Right lobe of liver (tissue), 6 donors: Measurements from ENCODE around the gene CUBN. TPM values are rescaled to one million over a fixed set of nuclear protein-coding genes. Genes with fewer than 3 reads are reported as not detected.
A peak's percentile ranks its signal among the peaks of the same experiment; 100 is the strongest.

Experiments used
- ATAC-seq, 4 donors: fragments of 200-7000 bp; cut with Tn5 transposase; one replicate each; pipeline ENCODE4 v1.9.1; 2020; ENCODE audit warnings: mild to moderate bottlenecking in 4 of 4, moderate library complexity in 4 of 4
- DNase-seq, 3 donors: peaks; one replicate each; pipeline ENCODE4 v3.0.0-alpha.2; 2020
- H3K27ac ChIP-seq, 3 donors: fragments of 200-600 bp; one replicate each; pipeline ENCODE4 v1.8.0; 2022
- H3K27me3 ChIP-seq, 2 donors: fragments of 200-600 bp; one replicate each; pipeline ENCODE4 v1.8.0; 2022
- H3K36me3 ChIP-seq, 4 donors: fragments of 200-600 bp; sonication (generic) in 1 of 4; one replicate each; pipeline versions ENCODE4 v1.5.1 to v1.8.0; 2017 to 2022; ENCODE audit warnings: control low read depth in 1 of 4
- H3K4me1 ChIP-seq, 4 donors: fragments of 200-600 bp; sonication (generic) in 1 of 4; one replicate each; pipeline versions ENCODE4 v1.5.1 to v1.8.0; 2017 to 2022; ENCODE audit warnings: control low read depth in 1 of 4
- H3K4me3 ChIP-seq, 3 donors: fragments of 200-600 bp; one replicate each; pipeline ENCODE4 v1.8.0; 2022
- H3K9me3 ChIP-seq, 4 donors: fragments of 200-600 bp; sonication (generic) in 1 of 4; one replicate each; pipeline versions ENCODE4 v1.5.1 to v1.8.0; 2017 to 2022; ENCODE audit warnings: control low read depth in 1 of 4
- POLR2A ChIP-seq: fragments of 450-650 bp; IDR thresholded peaks from one replicate; pipeline ENCODE4 v1.6.1; 2017; ENCODE audit warnings: antibody characterized with exemption, mild to moderate bottlenecking
- WGBS: methylation state at CpG from one replicate; pipeline ENCODE4 v1.1.6; 2018; ENCODE audit warnings: low coverage, low lambda C conversion rate; ENCODE audit not compliant: insufficient coverage; ENCODE audit errors: missing lambda C conversion rate; 5-methylcytosine and 5-hydroxymethylcytosine counted together
- intact Hi-C, 2 donors: fragments of 100-400 bp; cut with DNase I; formaldehyde crosslinking; loops; one replicate each; pipeline versions ENCODE4 v1.11.2 to v1.14.1; 2022
- small RNA-seq, 2 experiments: library from RNA; depleted of rRNA; stranded (forward); fragments of <200 nt; gene quantifications; one replicate each; pipeline ENCODE3, GENCODE V24; 2016
- total RNA-seq, 6 experiments: library from RNA; depleted of rRNA in 2 of 6; stranded (reverse); fragments of >200 nt in 2 of 6; fragmentation: NEBNext Ultra II Directional in 3 of 6; extraction: Animal tissue kit (Norgen Biotek cat#: 25700) in 3 of 6; gene quantifications; one replicate each; pipeline versions ENCODE4 v1.1.0 to v1.2.4, GENCODE V29; 2016 to 2023
- TF ChIP-seq, protein P1 (sequence below), 4 donors: fragments of 200-600 bp in 3 of 4; fragments of 450-650 bp in 1 of 4; IDR thresholded peaks; one replicate each; pipeline versions ENCODE4 v1.5.1 to v1.8.0; 2016 to 2022; ENCODE audit warnings: antibody characterized with exemption in 4 of 4, mild to moderate bottlenecking in 2 of 4
- donor health status: DM: no; HTN: yes; CAD: no.
- donor health status: DM: no; HTN: no; CAD: no.
- donor health status: DM: no; HTN: no; CAD: no.
- donor health status: DM: no; HTN: yes; CAD: no.
- donor health status: DM: no; HTN: yes; CAD: no.

The CUBN gene
- total RNA-seq, 6 experiments from 2014 or later = 0.07 to 0.74 (median 0.27) TPM

DNA sequence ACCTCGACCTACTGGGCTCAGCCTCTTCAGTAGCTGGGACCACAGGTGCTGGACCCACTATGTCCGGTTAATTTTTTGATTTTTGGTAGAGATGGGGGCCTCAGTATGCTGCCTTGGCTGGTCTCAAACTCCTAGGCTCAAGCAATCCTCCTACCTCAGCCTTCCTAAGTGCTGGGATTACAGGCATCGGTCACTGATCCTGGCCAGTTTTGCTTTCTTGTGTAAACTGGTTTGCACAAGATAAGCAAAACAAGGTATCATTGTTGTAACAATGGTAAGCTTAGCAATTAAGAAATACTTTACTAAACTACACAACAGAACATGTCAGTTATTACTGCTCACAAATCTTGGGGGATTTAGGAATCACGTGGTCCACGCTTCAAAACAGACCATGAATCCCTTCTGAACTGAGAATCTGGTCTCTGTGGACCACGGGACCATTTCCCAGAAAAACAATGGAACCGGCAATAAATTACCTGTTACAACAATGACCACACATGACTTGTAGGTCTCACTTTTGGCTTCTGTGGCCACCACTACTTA, 349.2 kb downstream of the CUBN start:
- Histone ChIP-seq H3K36me3 (no peaks in the 10 kb centered on the region), H3K4me3 (no peak overlapping the region), H3K9me3 (no peaks in the 10 kb centered on the region), H3K4me1 (no peaks in the 10 kb centered on the region), H3K27ac (no peak overlapping the region), H3K27me3 (no peaks in the 10 kb centered on the region)
- 92% methylated on average over 5 of the region's 7 CpGs for WGBS
- DNase-seq = no peak
- no peak for TF ChIP-seq POLR2A
- ATAC-seq = no peak
- intact Hi-C loops = no loop called here

DNA sequence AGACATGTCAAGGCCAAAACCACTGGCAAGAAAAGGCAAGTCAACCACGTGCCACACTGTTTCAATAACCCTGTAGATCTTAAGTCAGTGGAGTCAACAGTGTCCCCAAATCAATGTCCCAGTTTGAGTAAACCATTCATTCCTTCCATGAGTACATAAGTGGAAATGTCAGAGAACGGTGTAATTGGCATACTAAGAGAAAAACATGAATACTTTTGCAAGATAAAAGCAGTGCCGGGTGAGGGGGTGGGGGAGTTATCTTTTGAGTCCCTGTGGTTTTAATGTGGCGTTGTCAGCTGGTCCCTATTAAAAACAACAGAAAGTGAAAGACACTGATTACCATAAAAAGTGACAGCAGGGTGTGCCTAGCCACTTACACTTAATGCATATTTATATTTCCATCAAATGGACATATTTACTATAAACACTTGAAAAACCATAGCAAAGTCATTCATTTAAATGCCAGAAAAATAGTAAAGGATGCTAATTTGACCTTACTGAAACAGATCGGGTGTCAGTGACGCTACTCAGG, 350.2 kb downstream of the CUBN start:
- H3K4me1 ChIP-seq = no peaks in the 10 kb centered on the region
- no peak for ATAC-seq
- H3K9me3 ChIP-seq = no peaks in the 10 kb centered on the region
- no peaks in the 10 kb centered on the region for H3K36me3 ChIP-seq
- no peak for TF ChIP-seq POLR2A
- TF ChIP-seq, protein P1, sequence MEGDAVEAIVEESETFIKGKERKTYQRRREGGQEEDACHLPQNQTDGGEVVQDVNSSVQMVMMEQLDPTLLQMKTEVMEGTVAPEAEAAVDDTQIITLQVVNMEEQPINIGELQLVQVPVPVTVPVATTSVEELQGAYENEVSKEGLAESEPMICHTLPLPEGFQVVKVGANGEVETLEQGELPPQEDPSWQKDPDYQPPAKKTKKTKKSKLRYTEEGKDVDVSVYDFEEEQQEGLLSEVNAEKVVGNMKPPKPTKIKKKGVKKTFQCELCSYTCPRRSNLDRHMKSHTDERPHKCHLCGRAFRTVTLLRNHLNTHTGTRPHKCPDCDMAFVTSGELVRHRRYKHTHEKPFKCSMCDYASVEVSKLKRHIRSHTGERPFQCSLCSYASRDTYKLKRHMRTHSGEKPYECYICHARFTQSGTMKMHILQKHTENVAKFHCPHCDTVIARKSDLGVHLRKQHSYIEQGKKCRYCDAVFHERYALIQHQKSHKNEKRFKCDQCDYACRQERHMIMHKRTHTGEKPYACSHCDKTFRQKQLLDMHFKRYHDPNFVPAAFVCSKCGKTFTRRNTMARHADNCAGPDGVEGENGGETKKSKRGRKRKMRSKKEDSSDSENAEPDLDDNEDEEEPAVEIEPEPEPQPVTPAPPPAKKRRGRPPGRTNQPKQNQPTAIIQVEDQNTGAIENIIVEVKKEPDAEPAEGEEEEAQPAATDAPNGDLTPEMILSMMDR (IDR thresholded peaks at IDR 0.05) = no peak
- 43% methylated on average over 6 of the region's 6 CpGs for WGBS
- intact Hi-C loops = no loop called here
- no peak overlapping the region for H3K27ac ChIP-seq
- no peak for DNase-seq
- H3K27me3 ChIP-seq = no peaks in the 10 kb centered on the region
- no peak overlapping the region for H3K4me3 ChIP-seq

- no peaks in the 10 kb centered on the region for H3K9me3 ChIP-seq
- 28% methylated on average over 7 of the region's 7 CpGs for WGBS
- no peaks in the 10 kb centered on the region for H3K27me3 ChIP-seq
- no peak overlapping the region for H3K4me3 ChIP-seq
- no peaks in the 10 kb centered on the region for H3K4me1 ChIP-seq
- intact Hi-C loops = no loop called here
- TF ChIP-seq, protein P1 (IDR thresholded peaks at IDR 0.05) = peak; percentile 75 to 86 (median 79)
- TF ChIP-seq POLR2A = no peak
- no peaks in the 10 kb centered on the region for H3K36me3 ChIP-seq
- ATAC-seq = peak; percentile 79 to 97 (median 88)
- peak overlapping the region in 1 of 3 donors; percentile 3 for H3K27ac ChIP-seq
- DNase-seq = peak in 2 of 3 donors; percentile 33 to 49
Observed at GRCh38 chr10:16777473-16778370, 351.9 kb downstream of the CUBN start.

GRCh38 chr10:16776896-16777295, 352.7 kb downstream of the CUBN start:
- no peaks in the 10 kb centered on the region for H3K36me3 ChIP-seq
- no peaks in the 10 kb centered on the region for H3K9me3 ChIP-seq
- WGBS = 45% methylated on average over 3 of the region's 3 CpGs
- intact Hi-C loops = no loop called here
- DNase-seq (no peak), ATAC-seq (no peak)
- TF ChIP-seq, protein P1 (IDR thresholded peaks at IDR 0.05) = no peak
- no peak for TF ChIP-seq POLR2A
- H3K27ac ChIP-seq = no peak overlapping the region
- H3K27me3 ChIP-seq = no peaks in the 10 kb centered on the region
- no peak overlapping the region for H3K4me3 ChIP-seq
- H3K4me1 ChIP-seq = no peaks in the 10 kb centered on the region

Small RNAs within 50 kb of the gene (small RNA-seq; reads per million reads assigned to genes)
- 0 reads per million in 2 experiments for gene AC067747.1

Other genes starting within 250 kb of the CUBN start
- 1 to 10 TPM in 5 of 6 experiments, under 1 TPM in 1; 0.79 to 2.9 (median 1.6) TPM for gene TRDMT1, start 71.9 kb upstream of the CUBN start, total RNA-seq
- 100 to 1,000 TPM in 3 of 6 experiments, 10 to 100 TPM in 3; 39.3 to 160 (median 97.4) TPM for gene VIM, start 98.4 kb upstream of the CUBN start, total RNA-seq